Measurements from ENCODE around the gene ELP5. TPM values are rescaled to one million over a fixed set of nuclear protein-coding genes. Genes with fewer than 3 reads are reported as not detected.
A peak's percentile ranks its signal among the peaks of the same experiment; 100 is the strongest.

ELP5 gene
- total RNA-seq, 1 donor from 2014 or later = 26.9 TPM

GRCh38 chr17:7281074-7281952 is 29.3 kb downstream of the ELP5 start, which contains the start of gene SLC2A4:
SLC2A4 (plus strand) TSS chr17:7281718; CDS start chr17:7281935, 217 bp downstream.
- DNase-seq (ENCODE audit: low spot score in 2 of 2) = peak; percentile 85 to 98
- FAIRE-seq = no peak

- FAIRE-seq = no peak
- DNase-seq (ENCODE audit: low spot score in 2 of 2) = peak in 1 of 2 donors; percentile 35
Measured at GRCh38 chr17:7281953-7282751, 30.1 kb downstream of the ELP5 start.

GRCh38 chr17:7282752-7283321 is 30.8 kb downstream of the ELP5 start:
- peak in 1 of 2 donors; percentile 17 for DNase-seq (ENCODE audit: low spot score in 2 of 2)
- FAIRE-seq = no peak

GRCh38 chr17:7283471-7284216 is 31.6 kb downstream of the ELP5 start:
- DNase-seq (ENCODE audit: low spot score in 2 of 2) = no peak
- FAIRE-seq = no peak

GRCh38 chr17:7284911-7285310 is 32.9 kb downstream of the ELP5 start:
- FAIRE-seq (no peak), DNase-seq (ENCODE audit: low spot score in 2 of 2) (no peak)

- FAIRE-seq (no peak), DNase-seq (ENCODE audit: low spot score in 2 of 2) (no peak)
Measured at GRCh38 chr17:7285679-7286078, 33.7 kb downstream of the ELP5 start.

GRCh38 chr17:7289256-7290032 is 37.4 kb downstream of the ELP5 start:
- DNase-seq (ENCODE audit: low spot score in 2 of 2) (peak in 1 of 2 donors; percentile 20), FAIRE-seq (no peak)

- FAIRE-seq = no peak
- no peak for DNase-seq (ENCODE audit: low spot score in 2 of 2)
Measured at GRCh38 chr17:7290166-7290565, 38.2 kb downstream of the ELP5 start.

GRCh38 chr17:7290685-7291084 is 38.7 kb downstream of the ELP5 start:
- FAIRE-seq = no peak
- peak in 1 of 2 donors; percentile 17 for DNase-seq (ENCODE audit: low spot score in 2 of 2)

GRCh38 chr17:7292194-7292593 is 40.2 kb downstream of the ELP5 start:
- peak in 1 of 2 donors; percentile 21 for DNase-seq (ENCODE audit: low spot score in 2 of 2)
- no peak for FAIRE-seq

GRCh38 chr17:7292729-7293128 is 40.7 kb downstream of the ELP5 start:
- DNase-seq (ENCODE audit: low spot score in 2 of 2) (peak in 1 of 2 donors; percentile 46), FAIRE-seq (no peak)

- FAIRE-seq = no peak
- peak in 1 of 2 donors; percentile 40 for DNase-seq (ENCODE audit: low spot score in 2 of 2)
Measured at GRCh38 chr17:7293159-7293558, 41.1 kb downstream of the ELP5 start.

GRCh38 chr17:7293816-7294613 is 42.0 kb downstream of the ELP5 start:
- no peak for FAIRE-seq
- no peak for DNase-seq (ENCODE audit: low spot score in 2 of 2)

- peak; percentile 77 to 86 for DNase-seq (ENCODE audit: low spot score in 2 of 2)
- no peak for FAIRE-seq
Measured at GRCh38 chr17:7294614-7295153, 42.7 kb downstream of the ELP5 start, which contains the start of gene YBX2. YBX2 (minus strand) TSS chr17:7294639; CDS start chr17:7294500, 139 bp downstream.

- FAIRE-seq = no peak
- DNase-seq (ENCODE audit: low spot score in 2 of 2) = no peak
Measured at GRCh38 chr17:7295230-7296180, 43.5 kb downstream of the ELP5 start.

GRCh38 chr17:7296189-7296861 is 44.3 kb downstream of the ELP5 start:
- no peak for FAIRE-seq
- peak; percentile 89 to 94 for DNase-seq (ENCODE audit: low spot score in 2 of 2)
